ENCODE measurements around the gene ARFGEF2. TPM values are rescaled to one million over a fixed set of nuclear protein-coding genes. Genes with fewer than 3 reads are reported as not detected.

The ARFGEF2 gene
- total and polyA plus RNA-seq, 4 donors = 10.3 to 51.3 (median 16.6) TPM

GRCh38 chr20:48903705-48904104 lies 17.8 kb upstream of the ARFGEF2 start:
- DNase-seq (ENCODE audit: low spot score) = no peak
- H3K27ac ChIP-seq (ENCODE audit: low read depth in 1 of 2, low read length in 2 of 2) = no peak overlapping the region
- no peak for TF ChIP-seq JUND (IDR thresholded peaks at IDR 0.05)
- no peak for TF ChIP-seq SP1 (IDR thresholded peaks at IDR 0.05)
- TF ChIP-seq RAD21 (IDR thresholded peaks at IDR 0.05) = no peak
- no peak for TF ChIP-seq YY1 (IDR thresholded peaks at IDR 0.05)
- no peak for TF ChIP-seq ZBTB33 (IDR thresholded peaks at IDR 0.05)
- no peak for TF ChIP-seq GABPA (IDR thresholded peaks at IDR 0.05 in 1 of 2, conservative IDR thresholded peaks at IDR 0.05 in 1 of 2)
- no peak for TF ChIP-seq CTCF (IDR thresholded peaks at IDR 0.05; ENCODE audit: low read depth, low read length, missing input control)
- TF ChIP-seq MAX (IDR thresholded peaks at IDR 0.05) = no peak
- no peak for TF ChIP-seq NR2F2 (IDR thresholded peaks at IDR 0.05)
- no peak for TF ChIP-seq FOXA2 (IDR thresholded peaks at IDR 0.05)
- no peak for TF ChIP-seq FOXA1 (IDR thresholded peaks at IDR 0.05)
- no peak for TF ChIP-seq ATF3 (IDR thresholded peaks at IDR 0.05)
- no peak for TF ChIP-seq REST (IDR thresholded peaks at IDR 0.05)
- no peak for TF ChIP-seq HNF4G (IDR thresholded peaks at IDR 0.05)
- no peak for TF ChIP-seq TAF1 (conservative IDR thresholded peaks at IDR 0.05)
- no peak for TF ChIP-seq EGR1 (IDR thresholded peaks at IDR 0.05; ENCODE audit: low read depth in 2 of 2)
- TF ChIP-seq RXRA (IDR thresholded peaks at IDR 0.05) = no peak
- 92% methylated on average over 10 of the region's 10 CpGs for WGBS
- H3K27me3 ChIP-seq (ENCODE audit: control insufficient read depth in 4 of 4, insufficient read depth in 4 of 4, low read length in 3 of 4) = no peaks in the 10 kb centered on the region
- H3K9ac ChIP-seq (ENCODE audit: low read depth in 1 of 2, low read length in 2 of 2) = no peak overlapping the region
- H3K4me1 ChIP-seq (ENCODE audit: control insufficient read depth in 4 of 4, insufficient read depth in 4 of 4, low read length in 3 of 4) = peaks cover 0 to 3% (median 1%) of the 10 kb centered on the region in 4 donors
- no peaks in the 10 kb centered on the region for H3K9me3 ChIP-seq (ENCODE audit: control insufficient read depth in 4 of 4, low read length in 3 of 4)
- no peak overlapping the region for H3K4me3 ChIP-seq (ENCODE audit: low read depth in 1 of 3, low read length in 3 of 3)
- no peaks in the 10 kb centered on the region for H3K36me3 ChIP-seq (ENCODE audit: control insufficient read depth in 4 of 4, insufficient read depth in 3 of 4, low read depth in 1 of 4, low read length in 3 of 4)
